Activated CD4-positive, alpha-beta T cell treated with anti-CD3 and anti-CD28 coated beads, Interleukin-2, amount 50 U/mL, for 4 hours (primary cell): Measurements from ENCODE around the gene BTN3A1.

Experiments used
- DNase-seq, 2 experiments: peaks; one replicate each; pipeline ENCODE4 v3.0.0-alpha.2; 2020

The BTN3A1 gene

DNA sequence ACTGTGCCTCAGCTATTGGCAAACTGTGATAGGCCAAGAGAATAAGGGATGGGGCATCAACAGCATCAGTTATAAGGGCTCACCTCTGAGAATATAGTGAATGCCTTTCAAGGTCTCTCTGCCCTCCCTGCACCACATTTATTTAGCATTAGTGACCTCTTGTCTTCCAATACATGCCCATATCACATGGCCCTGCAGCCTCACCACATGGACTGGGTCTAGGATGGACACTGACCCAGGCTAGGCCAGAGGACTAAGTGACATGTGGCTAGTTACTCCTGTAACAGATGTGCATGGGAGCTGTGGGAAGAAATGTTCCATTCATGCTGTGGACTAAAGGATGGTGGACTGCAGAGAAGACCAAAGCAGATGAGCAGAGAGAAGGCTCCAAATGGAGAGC is 22.3 kb upstream of the BTN3A1 start:
- DNase-seq: no peak

DNA sequence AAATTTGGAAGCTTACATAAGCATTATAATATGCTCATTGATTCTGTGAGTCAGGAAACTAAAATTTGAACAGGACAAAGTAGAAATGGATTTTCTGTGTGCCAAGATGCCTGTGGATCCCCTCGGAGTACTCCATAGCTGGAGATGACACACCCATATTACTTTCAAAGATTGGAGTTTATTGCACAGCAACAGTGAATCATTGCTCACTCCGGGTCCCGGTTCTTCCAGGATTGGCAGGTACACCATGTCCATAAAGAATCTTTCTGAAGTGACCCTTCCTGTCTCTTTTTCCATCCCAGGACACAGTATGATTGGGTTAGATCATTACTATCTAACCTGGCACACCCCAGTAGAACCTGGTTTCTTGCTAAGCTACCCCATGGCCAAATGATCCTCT is 21.8 kb upstream of the BTN3A1 start:
- no peak for DNase-seq

DNA sequence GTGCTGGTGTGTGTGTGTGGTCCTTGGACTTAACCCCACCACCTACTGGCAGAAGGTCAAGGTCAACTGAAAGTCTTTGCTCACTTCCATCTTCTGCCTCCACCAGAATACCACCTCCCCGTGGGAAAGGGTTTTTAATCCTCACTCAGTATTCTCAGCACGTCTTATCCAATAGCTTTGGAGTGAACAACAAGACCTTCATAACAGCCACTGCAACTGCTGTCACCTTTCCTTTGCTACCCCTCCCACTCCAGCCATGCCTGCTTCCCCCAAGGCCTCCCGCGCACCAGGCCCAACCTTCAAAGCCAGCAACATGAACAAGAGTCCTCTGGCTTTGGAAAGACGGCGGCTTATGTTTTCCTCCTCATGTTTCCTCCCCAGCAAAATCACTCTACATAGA is 20.0 kb upstream of the BTN3A1 start:
- no peak for DNase-seq

DNA sequence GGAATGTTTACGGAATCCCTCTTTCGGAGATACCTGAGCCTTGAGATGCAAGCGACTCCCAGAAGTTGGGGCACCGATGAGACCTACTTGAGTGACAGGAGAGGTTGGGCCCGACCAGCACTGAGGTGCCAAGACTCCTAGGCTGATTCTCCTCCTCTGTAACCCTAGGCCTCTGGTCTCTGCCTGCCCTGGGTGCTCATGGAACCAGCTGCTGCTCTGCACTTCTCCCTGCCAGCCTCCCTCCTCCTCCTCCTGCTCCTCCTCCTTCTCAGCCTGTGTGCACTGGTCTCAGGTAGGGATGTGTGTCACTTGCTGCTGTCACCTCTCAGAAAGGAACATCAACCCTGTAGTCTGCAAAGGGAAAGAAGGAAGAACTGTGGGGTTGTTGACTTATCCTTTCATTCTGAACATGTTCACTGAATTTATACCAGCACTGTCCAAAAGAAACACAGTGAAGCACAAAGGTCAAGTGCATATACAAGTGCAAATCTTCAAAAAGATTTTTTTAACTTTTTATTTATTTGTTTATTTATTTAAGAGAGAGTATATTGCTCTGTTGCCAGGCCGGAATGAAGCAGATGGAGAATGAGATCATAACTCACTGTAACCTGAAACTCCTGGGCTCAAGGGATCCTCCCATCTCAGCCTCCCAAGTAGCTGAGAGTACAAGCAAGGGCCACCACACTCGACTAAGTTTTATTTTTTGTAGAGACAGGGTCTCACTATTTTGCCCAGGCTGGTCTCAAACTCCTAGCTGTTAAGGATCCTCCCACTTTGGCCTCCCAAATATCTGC is 18.3 kb upstream of the BTN3A1 start:
- DNase-seq: peak in 1 of 2 experiments; percentile 5

DNA sequence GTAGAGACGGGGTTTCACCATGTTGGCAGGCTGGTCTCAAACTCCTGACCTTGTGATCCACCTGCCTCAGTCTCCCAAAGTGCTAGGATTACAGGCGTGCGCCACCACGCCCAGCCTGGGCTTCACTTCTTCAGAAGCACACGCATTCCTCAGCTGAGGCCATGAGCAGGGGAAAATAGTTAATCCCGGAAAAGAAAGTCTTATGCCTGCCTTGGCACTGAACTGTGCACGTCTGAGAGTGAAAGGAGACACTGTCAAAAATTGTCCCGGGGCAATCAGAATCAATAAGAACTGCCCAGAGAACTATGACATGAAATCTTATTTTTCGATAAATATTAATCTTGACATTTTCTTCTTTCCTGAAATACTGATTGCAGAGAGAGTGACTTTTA is 16.3 kb upstream of the BTN3A1 start:
- DNase-seq: no peak

DNA sequence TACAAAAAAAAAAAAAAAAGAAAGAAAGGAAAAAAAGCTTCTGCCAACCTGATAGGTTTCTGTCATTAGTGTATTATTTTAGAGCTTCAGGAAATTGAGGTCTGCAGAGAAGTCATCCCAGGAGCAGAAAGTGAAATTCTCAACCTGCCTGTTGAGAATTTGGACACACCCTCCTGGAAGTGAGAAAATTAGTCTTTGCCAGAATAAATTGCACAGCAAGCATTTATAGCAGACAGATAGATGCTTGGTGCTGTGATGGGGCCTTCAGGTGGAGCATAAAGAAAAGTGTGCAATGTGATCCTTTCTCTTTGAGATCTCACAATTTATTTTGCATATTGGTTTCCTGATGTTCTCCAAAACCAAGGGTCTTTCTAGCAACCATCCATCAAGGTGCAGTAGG is 14.5 kb upstream of the BTN3A1 start:
- no peak for DNase-seq

DNA sequence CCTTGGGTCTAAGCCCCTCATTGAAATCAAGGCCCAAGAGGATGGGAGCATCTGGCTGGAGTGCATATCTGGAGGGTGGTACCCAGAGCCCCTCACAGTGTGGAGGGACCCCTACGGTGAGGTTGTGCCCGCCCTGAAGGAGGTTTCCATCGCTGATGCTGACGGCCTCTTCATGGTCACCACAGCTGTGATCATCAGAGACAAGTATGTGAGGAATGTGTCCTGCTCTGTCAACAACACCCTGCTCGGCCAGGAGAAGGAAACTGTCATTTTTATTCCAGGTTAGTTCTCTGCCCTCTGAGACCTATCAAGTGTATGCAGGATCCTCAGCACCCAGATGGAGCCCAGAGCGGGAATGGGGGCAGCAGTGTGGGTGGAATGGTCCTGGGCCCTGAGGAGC is 14.1 kb upstream of the BTN3A1 start:
- DNase-seq: no peak

DNA sequence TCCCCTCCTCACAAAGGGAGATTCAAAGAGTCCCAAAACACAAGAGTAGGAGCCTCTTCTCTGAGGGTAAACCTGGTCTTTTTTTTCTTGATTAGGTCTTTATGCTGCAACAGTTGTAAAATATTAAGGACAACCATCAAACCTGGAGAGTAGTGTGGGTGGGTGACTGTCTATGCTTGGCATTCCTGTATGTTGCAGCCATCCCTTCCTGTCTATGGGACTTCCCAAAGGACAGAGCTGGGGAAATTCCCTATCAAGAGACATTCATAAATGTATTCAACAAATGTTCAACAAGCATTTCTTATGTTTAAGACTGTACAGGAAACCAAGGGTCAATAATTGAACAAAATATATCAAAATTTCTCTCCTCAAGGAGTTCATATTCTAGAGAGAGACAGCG is 13.6 kb upstream of the BTN3A1 start:
- DNase-seq: no peak

DNA sequence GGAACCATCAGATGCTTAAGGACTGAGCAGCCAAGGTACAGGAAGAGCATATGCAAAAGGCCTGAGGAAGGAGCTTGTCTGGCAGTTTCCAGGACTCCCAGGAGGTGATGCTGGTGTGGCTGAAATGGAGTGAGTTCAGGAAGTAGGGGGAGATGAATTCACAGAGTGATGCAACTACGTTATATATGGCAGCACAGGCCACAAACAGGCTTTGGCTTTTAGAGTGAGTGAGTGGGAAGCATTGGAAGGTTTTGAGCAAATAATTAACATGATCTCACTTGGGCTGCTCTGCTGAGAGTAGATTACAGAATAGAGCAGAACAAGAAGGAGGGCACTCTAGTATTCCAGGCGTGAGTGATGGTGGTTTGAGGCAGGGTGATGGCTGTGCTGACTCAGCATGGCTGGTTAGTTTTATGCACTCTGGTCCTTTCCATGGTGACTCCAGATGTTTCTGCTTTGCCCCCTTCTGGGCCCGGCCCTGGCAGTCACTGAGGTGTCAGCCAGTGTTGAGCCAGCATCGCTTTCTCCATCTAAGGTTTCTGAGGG is 12.7 kb upstream of the BTN3A1 start:
- no peak for DNase-seq

DNA sequence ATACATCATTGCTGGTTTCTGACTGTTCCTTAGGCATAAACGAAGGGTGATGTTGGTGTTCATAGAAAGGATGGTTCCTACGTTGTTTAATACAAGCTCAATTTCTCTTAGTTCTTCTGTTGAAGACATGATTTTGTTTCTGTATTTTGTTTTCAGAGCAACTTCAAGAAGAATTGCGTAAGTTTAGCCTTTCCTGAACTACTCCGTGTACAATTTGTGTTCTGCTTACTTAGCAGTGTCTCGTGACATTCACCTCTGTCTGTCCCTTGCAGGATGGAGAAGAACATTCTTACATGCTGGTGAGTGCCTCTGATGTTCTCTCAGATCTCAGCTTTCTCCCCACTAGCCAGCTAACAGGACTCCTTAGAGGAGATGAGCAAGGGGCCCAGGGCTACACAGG is 11.5 kb upstream of the BTN3A1 start:
- DNase-seq: no peak

DNA sequence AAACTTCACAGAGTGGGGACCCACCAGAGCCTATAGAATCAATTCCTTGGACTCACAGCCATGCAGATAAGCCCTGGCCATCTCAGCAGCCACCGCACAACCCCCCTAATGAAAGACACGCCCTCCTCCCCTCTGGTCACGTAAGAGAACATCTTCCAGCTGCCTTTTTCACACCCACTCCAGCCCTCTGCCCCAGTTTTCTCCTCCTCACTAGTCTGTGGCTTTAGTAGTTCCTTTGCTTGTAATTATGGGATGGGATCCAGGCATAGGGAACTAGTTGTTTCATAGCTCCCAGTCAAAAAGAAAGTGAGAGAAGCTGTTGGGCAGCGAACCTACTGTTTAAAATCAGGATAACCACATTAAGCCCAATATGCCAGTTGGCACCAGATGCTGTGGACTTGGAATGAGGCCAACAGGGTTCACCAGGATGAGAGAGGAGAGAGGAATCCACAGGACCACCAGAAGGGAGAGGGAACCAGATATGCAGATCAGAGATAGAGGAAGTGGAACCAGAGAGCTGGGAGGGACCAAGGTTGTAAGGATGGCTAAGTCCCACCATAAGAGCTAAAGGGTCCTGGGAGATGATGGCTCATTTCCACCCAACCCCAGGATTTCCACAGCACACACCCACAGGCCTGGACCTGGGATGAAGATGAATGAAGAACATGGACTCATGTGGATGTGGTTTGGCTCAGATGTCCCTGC is 9.0 kb upstream of the BTN3A1 start:
- no peak for DNase-seq

DNA sequence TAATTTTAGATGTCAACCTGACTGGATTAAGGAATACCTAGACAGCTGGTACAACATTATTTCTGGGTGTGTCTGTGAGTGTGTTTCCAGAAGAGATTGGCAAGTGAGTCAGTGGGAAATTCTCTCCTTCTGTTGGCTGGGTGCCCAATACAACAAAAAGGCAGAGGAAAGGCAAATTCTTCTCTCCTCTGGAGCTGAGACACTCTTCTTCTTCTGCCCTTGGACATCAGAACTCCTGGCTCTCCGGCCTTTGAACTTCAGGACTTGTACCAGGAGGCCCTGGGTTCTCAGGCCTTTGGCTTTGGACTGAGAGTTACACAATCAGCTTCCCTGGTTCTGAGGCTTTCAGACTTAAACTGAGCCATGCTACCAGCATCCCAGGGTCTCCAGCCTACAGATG is 7.8 kb upstream of the BTN3A1 start:
- no peak for DNase-seq

DNA sequence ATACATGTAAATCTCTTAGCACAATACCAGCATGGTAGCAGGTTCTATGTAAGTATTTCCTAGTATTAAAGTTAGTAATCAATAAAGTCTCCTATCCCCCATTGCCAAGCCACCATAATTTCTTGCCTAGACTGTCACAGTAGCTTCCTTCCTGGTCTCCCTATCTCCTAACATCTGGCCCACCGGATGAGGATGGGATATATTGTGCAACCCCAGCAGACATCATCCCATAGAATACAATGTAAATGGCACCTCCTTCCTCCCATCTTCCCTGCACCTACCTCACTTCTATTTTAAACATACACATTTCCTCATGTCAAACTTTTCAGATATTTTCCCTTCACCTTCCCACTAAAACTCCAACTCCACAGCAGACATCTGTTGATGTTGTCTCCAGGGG is 3.5 kb upstream of the BTN3A1 start:
- DNase-seq: no peak

DNA sequence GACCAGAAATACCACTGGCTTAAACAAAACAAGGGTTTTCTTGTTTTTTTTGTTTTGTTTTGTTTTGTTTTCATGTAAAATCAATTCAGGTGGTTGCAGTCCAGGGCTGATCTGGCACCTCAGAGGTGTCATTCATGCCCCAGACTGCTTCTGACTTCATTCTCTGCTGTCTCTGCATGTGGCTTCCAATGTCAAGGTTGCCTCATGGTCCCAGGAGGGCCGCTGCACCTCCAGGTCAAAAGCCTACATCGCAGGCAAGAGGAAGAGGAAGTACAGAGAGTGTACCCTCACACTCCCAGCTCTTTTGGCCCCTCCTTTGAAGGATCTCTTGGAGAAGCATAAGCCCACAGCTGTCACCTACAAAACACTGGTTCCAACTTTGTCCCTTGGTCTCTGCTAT is 1.4 kb upstream of the BTN3A1 start:
- no peak for DNase-seq

DNA sequence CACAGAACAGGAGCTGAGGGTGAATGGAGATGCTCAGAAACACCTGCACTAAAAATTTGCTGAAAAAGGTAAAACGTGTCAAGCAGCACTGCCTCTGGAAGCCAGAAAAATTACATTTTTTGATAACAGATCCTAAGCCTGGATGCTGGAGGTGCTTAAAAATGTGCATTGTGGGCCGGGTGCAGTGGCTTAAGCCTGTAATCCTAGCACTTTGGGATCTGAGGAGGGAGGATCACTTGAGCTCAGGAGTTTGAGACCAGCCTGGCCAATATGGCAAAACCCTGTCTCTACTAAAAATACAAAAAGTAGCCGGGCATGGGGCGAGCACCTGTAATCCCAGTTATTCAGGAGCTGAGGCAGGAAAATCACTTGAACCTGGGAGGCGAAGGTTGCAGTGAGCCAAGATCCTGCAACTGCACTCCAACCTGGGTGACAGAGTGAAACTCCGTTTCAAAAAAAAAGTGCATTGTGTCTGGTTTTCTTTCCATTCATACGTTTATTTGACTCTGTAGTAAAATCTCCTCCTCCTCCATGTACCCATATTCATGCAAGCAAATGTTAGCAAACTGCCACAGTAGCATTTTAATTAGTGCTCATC is 587 bp upstream of the BTN3A1 start:
- no peak for DNase-seq

DNA sequence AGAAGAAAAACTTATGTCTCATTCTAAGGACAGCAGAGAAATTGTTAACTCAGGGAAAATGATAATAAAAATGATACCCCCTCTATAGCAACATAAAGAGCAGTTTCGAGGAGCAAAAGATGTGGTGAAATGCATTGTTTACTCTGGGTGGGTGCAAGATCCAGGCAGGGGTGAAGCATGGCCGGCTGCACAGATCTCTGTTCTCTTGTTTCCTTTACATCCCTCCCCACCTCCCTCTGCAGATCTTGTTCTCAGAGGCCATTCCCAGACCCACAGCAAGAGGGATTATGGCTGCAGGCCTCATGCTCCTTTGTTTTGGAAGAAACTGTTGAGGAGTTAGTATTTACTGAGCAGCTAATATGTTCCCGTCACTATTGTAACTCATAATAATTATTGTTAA is 1.8 kb downstream of the BTN3A1 start:
- no peak for DNase-seq

DNA sequence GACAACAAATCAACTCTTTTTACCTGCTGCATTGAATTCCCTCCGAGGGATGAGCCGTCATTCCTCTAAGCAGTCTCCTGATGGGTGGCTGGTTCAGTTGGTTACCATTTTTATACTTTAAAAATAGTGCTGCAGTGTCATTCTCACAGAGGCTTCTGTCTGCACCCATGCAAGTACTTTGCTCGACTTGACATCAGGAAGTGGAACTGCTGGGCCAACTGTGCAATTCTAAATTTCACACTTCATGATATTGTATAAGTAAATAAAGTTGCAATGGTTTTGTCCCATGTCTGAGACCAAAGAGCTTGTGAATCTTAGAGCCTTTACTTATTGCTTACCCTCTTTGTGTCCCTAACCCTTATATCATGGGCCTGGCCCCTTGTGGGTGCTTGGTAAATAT is 2.5 kb downstream of the BTN3A1 start:
- no peak for DNase-seq

DNA sequence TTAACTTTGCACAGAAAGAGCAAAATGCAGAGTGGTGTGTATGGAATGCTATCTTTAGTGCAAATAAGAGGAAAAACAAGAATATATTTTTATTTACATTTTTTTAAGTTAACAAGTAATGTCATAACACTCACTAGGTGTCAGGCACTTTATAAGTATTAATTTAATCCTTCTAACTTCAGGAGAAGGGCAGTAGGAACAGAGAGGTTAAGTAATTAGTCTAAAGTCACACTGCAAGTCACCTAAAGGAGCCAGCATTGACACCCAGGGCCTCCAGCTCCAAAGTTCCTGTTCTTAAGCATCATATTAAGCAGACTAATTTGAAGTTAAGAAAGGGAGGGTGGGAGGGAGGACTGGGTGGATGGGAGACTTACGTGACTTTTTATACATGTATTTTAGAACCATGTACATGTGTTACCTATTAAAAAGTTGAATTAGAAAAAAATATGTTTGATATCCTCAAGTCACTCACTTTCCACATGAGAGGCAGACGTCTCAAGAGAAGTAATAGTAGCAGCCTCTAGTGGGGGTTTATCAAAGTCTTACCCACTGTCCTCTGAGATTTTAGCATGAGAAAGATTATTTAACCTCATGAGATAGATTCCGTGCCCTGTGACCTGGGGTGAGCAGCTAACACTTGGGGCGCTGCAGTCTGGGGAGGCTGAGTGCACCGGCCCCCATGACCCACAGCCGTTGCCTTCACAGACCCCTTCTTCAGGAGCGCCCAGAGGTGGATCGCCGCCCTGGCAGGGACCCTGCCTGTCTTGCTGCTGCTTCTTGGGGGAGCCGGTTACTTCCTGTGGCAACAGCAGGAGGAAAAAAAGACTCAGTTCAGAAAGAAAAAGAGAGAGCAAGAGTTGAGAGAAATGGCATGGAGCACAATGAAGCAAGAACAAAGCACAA is 7.0 kb downstream of the BTN3A1 start:
- no peak for DNase-seq

DNA sequence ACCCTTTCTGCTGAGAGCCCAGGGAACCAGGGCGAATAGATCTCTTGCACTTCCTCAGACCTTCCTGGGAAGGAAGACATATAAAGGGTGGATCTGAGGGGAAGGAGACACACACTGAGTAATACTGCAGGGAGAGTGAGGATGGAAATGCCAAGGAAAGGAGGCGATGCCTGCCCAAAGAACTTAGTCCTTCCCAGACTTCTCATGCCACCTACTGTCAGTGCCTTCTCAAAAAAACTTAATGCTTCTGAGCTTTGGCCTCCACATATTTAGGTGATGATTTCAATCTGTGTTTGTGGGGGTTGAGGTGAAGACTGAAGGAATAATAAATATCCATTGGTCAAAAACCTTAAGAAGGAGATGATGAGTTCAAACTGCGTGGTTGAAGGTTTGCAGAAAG is 9.7 kb downstream of the BTN3A1 start:
- DNase-seq: no peak

DNA sequence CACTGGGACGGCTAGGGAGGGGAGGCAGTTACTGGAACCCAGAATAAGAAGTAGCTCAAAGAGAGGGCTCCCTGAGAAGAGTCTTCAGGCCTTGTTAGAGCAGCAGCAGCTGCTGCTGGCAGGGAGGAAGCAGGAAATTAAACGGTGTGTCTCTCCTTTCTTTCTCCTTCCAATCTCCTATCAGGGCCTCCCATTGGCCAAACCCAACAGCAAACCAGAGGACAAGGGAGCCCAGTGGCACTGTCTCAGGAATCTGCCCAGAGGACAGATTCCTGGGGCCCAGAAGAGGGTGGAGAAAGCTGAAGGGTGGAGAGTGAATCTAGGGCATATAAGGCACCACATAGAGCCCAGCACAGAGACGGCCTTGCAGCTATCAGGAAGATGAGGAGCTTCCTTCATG is 10.2 kb downstream of the BTN3A1 start:
- DNase-seq: no peak

DNA sequence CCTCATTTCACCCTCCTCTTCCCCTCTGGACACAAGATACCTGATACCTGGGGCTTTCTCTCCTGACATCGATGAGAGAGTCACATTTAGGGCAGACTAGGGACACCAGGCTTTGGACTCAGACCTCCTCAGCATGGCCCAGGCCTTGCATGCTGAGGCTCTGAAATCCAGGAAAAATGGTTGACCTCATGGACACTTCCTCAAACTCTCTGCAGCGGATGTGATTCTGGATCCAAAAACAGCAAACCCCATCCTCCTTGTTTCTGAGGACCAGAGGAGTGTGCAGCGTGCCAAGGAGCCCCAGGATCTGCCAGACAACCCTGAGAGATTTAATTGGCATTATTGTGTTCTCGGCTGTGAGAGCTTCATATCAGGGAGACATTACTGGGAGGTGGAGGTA is 10.9 kb downstream of the BTN3A1 start:
- DNase-seq: no peak

DNA sequence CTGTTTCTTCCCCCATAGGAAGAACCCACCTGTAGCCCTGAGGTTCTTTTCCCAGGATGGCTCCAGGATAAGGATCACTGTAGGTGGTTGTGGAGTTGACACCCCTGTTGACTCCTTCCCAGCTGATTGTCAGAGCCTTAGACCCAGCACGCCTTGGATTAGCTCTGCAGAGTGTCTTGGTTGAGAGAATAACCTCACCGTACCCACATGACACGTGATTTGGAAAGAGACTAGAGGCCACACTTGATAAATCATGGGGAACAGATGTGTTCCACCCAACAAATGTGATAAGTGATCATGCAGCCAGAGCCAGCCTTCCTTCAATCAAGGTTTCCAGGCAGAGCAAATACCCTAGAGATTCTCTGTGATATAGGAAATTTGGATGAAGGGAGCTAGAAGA is 12.2 kb downstream of the BTN3A1 start:
- DNase-seq: no peak

DNA sequence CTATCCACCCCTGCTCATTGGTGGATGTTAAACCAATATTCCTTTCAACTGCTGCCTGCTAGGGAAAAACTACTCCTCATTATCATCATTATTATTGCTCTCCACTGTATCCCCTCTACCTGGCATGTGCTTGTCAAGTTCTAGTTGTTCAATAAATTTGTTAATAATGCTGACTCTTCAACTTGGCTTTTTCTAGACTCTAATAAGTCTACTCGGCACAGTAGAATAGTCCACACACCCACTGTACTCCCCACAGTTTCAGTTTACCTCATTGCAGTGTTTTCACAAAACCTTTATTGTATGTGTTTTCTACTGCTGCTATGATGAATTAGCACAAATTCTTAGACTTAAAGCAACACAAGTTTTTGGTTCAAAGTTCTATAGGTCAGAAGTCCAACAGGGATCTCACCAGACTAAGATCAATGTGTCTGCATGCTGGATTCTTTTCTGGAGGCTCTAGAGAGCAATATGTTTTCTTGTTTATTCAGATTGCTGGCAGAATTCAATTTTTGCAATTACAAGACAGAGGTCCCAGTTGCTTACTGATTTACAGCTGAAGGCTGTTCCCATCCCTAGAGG is 13.1 kb downstream of the BTN3A1 start:
- no peak for DNase-seq
